Inferior parietal cortex (tissue), 1 donor: Measurements from ENCODE around the gene ADAMTSL3.
"Not testable (repeated sequence)": the region's sequence is repeated elsewhere in the genome, so short reads cannot be mapped to it uniquely, and the experiment has no call there.

Experiments
- DNase-seq: peaks from one replicate; pipeline ENCODE4 v3.0.0-alpha.2; 2016; ENCODE audit errors: extremely low spot score

The ADAMTSL3 gene

GRCh38 chr15:83745771-83746170 lies 91.8 kb downstream of the ADAMTSL3 start:
- no peak for DNase-seq

DNA sequence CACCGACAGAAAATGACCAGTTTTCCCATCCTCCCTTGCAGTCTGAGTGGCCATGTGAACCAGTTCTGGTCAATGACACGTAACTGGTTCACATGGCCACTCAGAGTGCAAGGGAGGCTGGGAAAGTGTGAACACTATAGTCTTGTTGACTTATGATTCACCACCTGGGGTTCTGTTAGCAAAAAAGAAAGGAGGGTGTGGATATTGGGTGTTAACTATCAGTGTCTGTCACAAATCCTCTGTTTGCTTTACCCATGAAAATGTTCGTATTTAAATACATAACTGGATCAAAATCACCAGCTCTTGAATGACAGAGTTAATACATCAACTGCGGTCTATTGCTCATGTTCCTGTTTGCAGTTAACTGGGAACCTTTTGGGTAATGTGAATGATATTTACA lies 92.3 kb downstream of the ADAMTSL3 start:
- DNase-seq = no peak

DNA sequence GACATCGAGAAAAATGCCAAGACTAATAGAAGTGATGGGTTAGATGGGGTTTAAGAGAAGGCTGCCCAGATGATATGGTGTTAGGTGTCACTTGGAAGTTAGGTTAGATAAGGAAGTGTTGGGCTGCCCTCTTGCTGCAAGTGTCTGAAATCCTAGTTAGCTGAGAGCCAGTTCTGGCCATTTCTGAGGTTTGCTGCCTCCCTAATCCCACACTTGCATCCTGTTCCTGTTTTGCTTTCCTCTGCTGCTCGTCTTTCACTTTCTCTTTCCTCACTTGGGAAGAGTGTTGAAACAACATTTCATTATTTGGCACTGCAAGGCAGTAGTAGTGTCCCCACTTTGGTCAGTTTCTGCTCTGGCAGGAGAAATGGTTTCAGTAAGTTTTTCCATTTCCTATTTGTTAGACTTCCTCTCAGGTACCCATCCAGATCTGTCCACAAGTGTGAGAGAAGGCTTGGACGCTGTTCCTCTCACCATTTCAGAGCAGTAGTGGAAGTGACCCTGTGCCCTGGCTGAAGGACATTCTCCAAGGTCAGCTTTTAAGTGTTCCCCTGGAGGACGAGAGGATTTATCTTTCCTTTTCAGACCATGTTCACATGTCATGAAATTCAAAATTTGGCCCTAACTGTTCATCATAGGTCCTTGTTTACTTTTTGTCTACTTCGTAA lies 93.3 kb downstream of the ADAMTSL3 start:
- DNase-seq = peak; percentile 9

- DNase-seq = no peak
Observed at GRCh38 chr15:83747718-83748110, 93.8 kb downstream of the ADAMTSL3 start.

DNA sequence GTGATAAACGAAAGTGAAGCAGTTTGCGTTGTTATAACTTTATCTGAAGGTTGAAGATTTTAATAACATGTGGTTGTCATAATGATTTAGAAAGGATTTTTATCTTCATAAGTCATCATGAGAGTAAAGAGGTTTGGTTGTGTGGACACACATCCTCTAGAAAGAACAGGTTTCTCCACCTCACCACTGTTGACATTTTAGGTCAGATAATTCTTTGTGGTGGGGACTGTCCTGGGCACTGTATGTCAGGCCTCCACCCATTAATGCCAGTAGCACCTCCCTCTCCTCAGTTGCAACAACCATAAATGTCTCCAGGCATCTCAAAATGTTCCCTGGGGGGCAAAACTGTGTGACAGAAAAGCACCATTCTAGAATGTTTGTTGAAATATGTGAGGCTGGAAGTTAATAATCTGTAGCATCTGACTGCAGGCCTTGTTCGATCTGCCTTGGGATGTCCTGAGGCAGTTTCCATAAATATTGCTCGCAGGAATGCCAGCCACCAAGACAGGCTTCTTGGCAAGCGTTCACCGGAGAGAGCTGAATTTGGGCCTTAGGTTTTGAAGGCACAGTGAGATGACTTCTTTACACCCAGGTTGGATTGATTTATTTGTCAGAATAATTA lies 100.1 kb downstream of the ADAMTSL3 start:
- no peak for DNase-seq

GRCh38 chr15:83757291-83757690 lies 103.4 kb downstream of the ADAMTSL3 start:
- DNase-seq = not testable (repeated sequence)

- no peak for DNase-seq
Observed at GRCh38 chr15:83762367-83762766, 108.4 kb downstream of the ADAMTSL3 start.

DNA sequence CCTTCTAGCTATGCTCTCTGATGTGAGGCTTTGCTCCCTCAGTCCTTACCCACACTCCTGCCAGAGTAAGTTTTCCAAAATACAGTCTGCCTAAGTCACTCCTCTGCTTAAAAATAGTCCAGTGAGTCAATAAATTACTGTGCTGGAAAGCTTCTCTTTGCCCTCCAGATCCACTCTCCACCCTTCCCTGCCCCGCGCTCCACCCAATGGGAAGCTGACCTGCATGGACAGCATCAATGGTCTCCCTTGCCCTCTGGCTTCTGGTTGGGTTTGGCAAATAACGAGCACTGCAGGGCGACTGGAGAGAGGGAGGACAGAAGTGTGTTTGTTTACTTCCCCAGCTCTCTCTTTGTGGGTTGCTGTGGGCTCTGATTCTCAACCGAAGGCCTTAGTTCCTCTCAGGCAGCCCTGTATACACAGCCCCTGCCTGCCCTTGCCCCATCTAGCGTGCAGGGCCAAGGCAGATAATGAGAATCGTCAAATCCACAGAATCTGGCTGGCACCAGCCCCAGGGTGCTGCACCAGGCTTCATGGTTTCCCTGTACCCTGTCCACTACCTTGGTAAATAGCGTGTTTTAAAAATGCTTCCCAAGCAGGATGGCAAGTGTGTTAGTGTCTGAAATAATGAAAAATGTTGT lies 110.4 kb downstream of the ADAMTSL3 start:
- no peak for DNase-seq

GRCh38 chr15:83766339-83766738 lies 112.4 kb downstream of the ADAMTSL3 start:
- DNase-seq = no peak

DNA sequence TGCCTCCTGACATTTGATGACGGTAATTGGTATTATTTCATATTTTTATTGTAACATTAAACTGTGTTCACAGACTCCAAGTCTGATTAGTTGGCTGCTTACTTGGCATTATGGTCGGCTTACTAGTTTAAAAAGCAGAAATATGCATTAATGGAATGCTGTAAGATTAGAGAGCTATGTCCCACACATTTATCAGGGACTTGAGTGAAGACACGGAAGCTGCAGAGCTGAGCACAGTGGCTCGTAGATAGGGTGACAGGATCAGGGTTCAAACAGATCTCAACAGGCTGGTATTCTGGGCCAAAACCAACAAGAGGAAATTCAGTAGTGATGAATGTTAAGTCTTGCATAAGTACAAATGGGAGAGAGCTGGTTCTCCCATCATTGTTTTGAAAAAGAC lies 113.8 kb downstream of the ADAMTSL3 start:
- no peak for DNase-seq

- no peak for DNase-seq
Observed at GRCh38 chr15:83769411-83769999, 115.6 kb downstream of the ADAMTSL3 start.

- DNase-seq = no peak
Observed at GRCh38 chr15:83775738-83776137, 121.8 kb downstream of the ADAMTSL3 start.

DNA sequence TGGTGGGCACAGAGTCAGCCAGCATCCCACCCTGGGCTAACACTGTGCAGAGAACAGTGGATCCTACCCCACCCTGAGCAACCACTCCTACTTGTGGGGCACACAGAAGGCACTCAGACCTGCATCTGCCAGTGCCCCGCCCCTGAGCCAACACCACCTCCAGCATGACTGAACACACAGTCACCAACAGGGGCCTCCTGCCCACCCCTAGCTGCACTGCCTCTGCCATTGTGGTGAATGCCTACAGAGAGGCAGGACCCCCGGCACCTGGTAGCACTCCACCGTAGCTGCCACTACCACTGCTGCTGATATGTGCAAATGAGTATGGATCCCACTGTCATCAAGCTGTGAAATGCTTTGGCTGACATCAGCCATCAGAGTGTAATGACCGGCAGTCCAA lies 123.1 kb downstream of the ADAMTSL3 start:
- DNase-seq = no peak

DNA sequence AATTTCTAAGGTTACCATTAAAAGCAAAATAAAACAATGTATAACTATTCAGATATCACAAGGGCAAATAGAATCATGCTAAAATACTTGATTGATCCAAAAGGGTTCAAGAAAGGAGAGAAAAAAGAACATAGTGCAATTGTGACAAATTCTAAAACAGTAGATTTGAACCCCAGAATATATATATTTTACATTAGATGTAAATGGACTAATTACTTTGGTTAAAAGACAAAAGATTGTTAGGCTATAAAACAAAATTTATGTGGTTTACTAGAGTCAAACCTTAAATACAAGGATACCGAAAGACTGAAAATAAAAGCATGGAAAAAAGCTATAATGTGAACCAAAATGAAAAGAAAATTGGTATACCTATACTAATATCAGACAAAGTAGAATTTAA lies 129.3 kb downstream of the ADAMTSL3 start:
- no peak for DNase-seq

GRCh38 chr15:83784975-83785374 lies 131.1 kb downstream of the ADAMTSL3 start:
- DNase-seq = no peak

GRCh38 chr15:83786336-83786735 lies 132.4 kb downstream of the ADAMTSL3 start:
- DNase-seq = no peak

DNA sequence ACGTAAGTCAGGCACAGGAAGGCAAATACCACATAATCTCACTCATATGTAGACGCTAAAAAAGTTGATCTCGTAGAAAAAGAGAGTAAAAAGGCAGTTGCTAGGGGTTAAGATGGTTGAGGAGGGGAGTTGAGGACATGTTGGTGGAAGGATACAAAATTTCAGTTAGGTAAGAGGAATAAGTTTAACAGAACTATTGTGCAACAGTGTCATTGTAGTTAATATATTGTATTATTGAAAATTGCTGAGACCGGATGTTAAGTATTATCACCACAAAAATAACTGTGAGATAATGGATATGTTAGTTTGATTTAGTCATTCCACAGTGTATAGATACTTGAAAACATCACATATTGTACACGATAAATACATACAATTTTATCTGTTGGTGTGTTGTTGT lies 139.1 kb downstream of the ADAMTSL3 start:
- DNase-seq = no peak

GRCh38 chr15:83794209-83794608 lies 140.3 kb downstream of the ADAMTSL3 start:
- no peak for DNase-seq

GRCh38 chr15:83809345-83809744 lies 155.4 kb downstream of the ADAMTSL3 start:
- no peak for DNase-seq

GRCh38 chr15:83810110-83810509 lies 156.2 kb downstream of the ADAMTSL3 start:
- DNase-seq = peak; percentile 24

DNA sequence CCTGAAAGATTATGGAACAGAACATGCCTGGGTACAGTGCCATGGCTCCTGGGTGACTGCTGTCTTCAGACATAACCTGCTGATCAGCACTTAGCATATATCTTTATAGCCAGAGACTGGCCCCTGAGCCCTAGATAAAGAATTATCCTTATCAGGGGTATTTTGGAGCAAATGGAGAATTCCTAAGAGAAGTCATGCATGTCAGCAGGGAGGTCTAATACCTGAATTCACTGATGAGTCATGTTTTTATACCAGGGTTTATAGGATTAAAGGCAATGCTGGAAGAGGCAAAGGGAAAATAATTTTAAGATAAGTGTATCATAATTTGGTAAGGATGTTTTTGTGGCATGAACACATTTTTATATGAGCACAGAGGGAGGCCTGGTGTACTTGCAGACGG lies 159.8 kb downstream of the ADAMTSL3 start:
- no peak for DNase-seq

- no peak for DNase-seq
Observed at GRCh38 chr15:83815506-83815905, 161.6 kb downstream of the ADAMTSL3 start.
